Measurements from ENCODE around the gene ASB16. TPM values are rescaled to one million over a fixed set of nuclear protein-coding genes. Genes with fewer than 3 reads are reported as not detected.
A peak's percentile ranks its signal among the peaks of the same experiment; 100 is the strongest.

Gene ASB16
- total and polyA plus RNA-seq, 10 of the 15 experiments (the other 5 are each of a cell fraction or from before 2014, with no cell fraction given), result 0.07 to 1.1 (median 0.44) TPM; not detected in 5

- Histone ChIP-seq H3K4me2 (ENCODE audit: control insufficient read depth, insufficient read depth) (peak overlapping the region; percentile 86), H3K27me3 (replicated peaks in 1 of 2; ENCODE audit: control insufficient read depth in 2 of 2, insufficient read depth in 2 of 2, low read length in 1 of 2) (no peaks in the 10 kb centered on the region), H3K9me3 (replicated peaks; ENCODE audit: control insufficient read depth, insufficient read depth, low read length) (no peaks in the 10 kb centered on the region), H3K79me2 (ENCODE audit: control insufficient read depth, insufficient read depth, low read length) (peaks cover 38% of the 10 kb centered on the region), H3K4me3 (no peak overlapping the region), H3K36me3 (ENCODE audit: control insufficient read depth in 2 of 2, insufficient read depth in 2 of 2, low read length in 1 of 2) (peaks cover 0 to 1% of the 10 kb centered on the region in 2 experiments; a peak in 3 of 4 replicates), H4K20me1 (ENCODE audit: control insufficient read depth, insufficient read depth) (no peaks in the 10 kb centered on the region), H3K27ac (ENCODE audit: control insufficient read depth, insufficient read depth) (no peak overlapping the region), H3K4me1 (ENCODE audit: control insufficient read depth, insufficient read depth, low read length) (peaks cover 4% of the 10 kb centered on the region), H2AFZ (ENCODE audit: control insufficient read depth, low read depth, low read length) (no peak overlapping the region), H3K9ac (ENCODE audit: control insufficient read depth, insufficient read depth, low read length) (no peak overlapping the region)
- in situ Hi-C loops (cut with MboI), result no loop called here
- FAIRE-seq (no peak), DNase-seq (ENCODE audit: low read depth, low spot score) (no peak), ATAC-seq (no peak)
- CTCF ChIA-PET, result interaction anchor here (1.1 to 2.8 kb wide), 7 partner anchors 16 to 166 kb away, joined by 3 to 12 read pairs (median 6); partner anchors contain the start of gene GRN
- RAD21 ChIA-PET (ENCODE audit: unreplicated experiment), result interaction anchor here (0.6 to 3.2 kb wide), 2 partner anchors 21 to 26 kb away, joined by 3 to 13 read pairs; no protein-coding TSS in a partner anchor
- intact Hi-C loops (cut with micrococcal nuclease; ENCODE audit: unreplicated experiment), result no loop called here
- 88% methylated on average over 8 of the region's 8 CpGs for WGBS (ENCODE audit: insufficient coverage, insufficient replicate concordance, low lambda C conversion rate, missing lambda C conversion rate)
- no peak for TF ChIP-seq TBL1XR1 (IDR thresholded peaks at IDR 0.05; ENCODE audit: low read depth, low read length)
- no peak for TF ChIP-seq TCF7 (IDR thresholded peaks at IDR 0.05; ENCODE audit: borderline replicate concordance)
- TF ChIP-seq SREBF1 (IDR thresholded peaks at IDR 0.05; ENCODE audit: low read length), result no peak
- TF ChIP-seq ZSCAN29 (IDR thresholded peaks at IDR 0.05), result no peak
- TF ChIP-seq RELA (IDR thresholded peaks at IDR 0.05; ENCODE audit: borderline replicate concordance, partially characterized antibody), result no peak
- TF ChIP-seq IKZF1 (conservative IDR thresholded peaks at IDR 0.05), result no peak
- TF ChIP-seq NBN (IDR thresholded peaks at IDR 0.05), result no peak
- no peak for TF ChIP-seq REST (IDR thresholded peaks at IDR 0.05; ENCODE audit: low read depth, low read length)
- TF ChIP-seq IRF3 (IDR thresholded peaks at IDR 0.05), result no peak
- TF ChIP-seq IRF4 (IDR thresholded peaks at IDR 0.05; ENCODE audit: low read depth, low read length), result no peak
- no peak for TF ChIP-seq SPI1 (IDR thresholded peaks at IDR 0.05; ENCODE audit: borderline replicate concordance, insufficient read depth, low read depth, low read length)
- SMC1A ChIA-PET (ENCODE audit: uncharacterized antibody, unreplicated experiment), result interaction anchor here (1.0 to 2.5 kb wide), 5 partner anchors 14 to 167 kb away, joined by 3 to 7 read pairs (median 5); no protein-coding TSS in a partner anchor
- BruUV-seq (replicated peaks), result no TSS peak
- POLR2A ChIA-PET, result interaction anchor here (0.9 to 1.4 kb wide), 3 partner anchors 25 to 118 kb away, joined by 3 to 6 read pairs (median 4); partner anchors contain the start of gene LSM12
These were observed 13.8 kb downstream of the ASB16 start for GRCh38 chr17:44184212-44184810.
